NCI-H187 treated with DMSO at 0.1 percent for 48 hours (cell line): ENCODE data around the gene ZNF689.

Experiments
- DNase-seq: peaks from one replicate; lab custom pipeline; 2025; lab: John Stamatoyannopoulos, UW

ZNF689 gene

GRCh38 chr16:30562021-30562420, 48.2 kb downstream of the ZNF689 start:
- DNase-seq: no peak

- no peak for DNase-seq
These were observed 48.9 kb downstream of the ZNF689 start for GRCh38 chr16:30561089-30561816.

GRCh38 chr16:30559690-30560089, 50.5 kb downstream of the ZNF689 start:
- DNase-seq: no peak

- no peak for DNase-seq
These were observed 51.3 kb downstream of the ZNF689 start for GRCh38 chr16:30558789-30559377.

GRCh38 chr16:30557957-30558788, 52.0 kb downstream of the ZNF689 start, which contains the start of gene ZNF764:
Gene ZNF764 (minus strand): TSS chr16:30558374. CDS start chr16:30558182, 192 bp downstream.
- peak; percentile 62 for DNase-seq

GRCh38 chr16:30557707-30557956, 52.6 kb downstream of the ZNF689 start:
- no peak for DNase-seq

- no peak for DNase-seq
These were observed 54.1 kb downstream of the ZNF689 start for GRCh38 chr16:30556125-30556473.

- no peak for DNase-seq
These were observed 54.7 kb downstream of the ZNF689 start for GRCh38 chr16:30555315-30556124.

GRCh38 chr16:30554557-30555314, 55.5 kb downstream of the ZNF689 start:
- no peak for DNase-seq

GRCh38 chr16:30553393-30553899, 56.7 kb downstream of the ZNF689 start:
- DNase-seq: no peak

- no peak for DNase-seq
These were observed 57.2 kb downstream of the ZNF689 start for GRCh38 chr16:30552956-30553355.
